Ovary (tissue), 9 donors: ENCODE data around the gene VASP. TPM values are rescaled to one million over a fixed set of nuclear protein-coding genes. Genes with fewer than 3 reads are reported as not detected.

Experiments used
- DNase-seq, 5 donors: peaks; one replicate each; pipeline ENCODE4 v3.0.0-alpha.2; 2019 to 2020
- H3K27ac ChIP-seq, 2 donors: fragments of 200-600 bp; one replicate each; pipeline versions ENCODE4 v1.5.1 to v1.8.0; 2019 to 2022
- H3K27me3 ChIP-seq: fragments of 200-600 bp; one replicate; pipeline ENCODE4 v1.8.0; 2022
- H3K36me3 ChIP-seq: fragments of 200-600 bp; sonication (generic); one replicate; pipeline ENCODE4 v1.5.1; 2019
- H3K4me1 ChIP-seq: one replicate; pipeline ENCODE4 v1.8.1; 2013; ENCODE audit warnings: mild to moderate bottlenecking, moderate library complexity; ENCODE audit not compliant: insufficient read depth
- H3K4me3 ChIP-seq: fragments of 200-600 bp; sonication (generic); one replicate; pipeline ENCODE4 v1.5.1; 2017
- H3K9me3 ChIP-seq, 2 donors: fragments of 200-600 bp in 1 of 2; sonication (generic) in 1 of 2; one replicate each; pipeline versions ENCODE4 v1.5.1 to v1.8.1; 2013 to 2019; ENCODE audit warnings: mild to moderate bottlenecking in 1 of 2, moderate library complexity in 1 of 2
- CTCF ChIP-seq, 3 donors: fragments of 450-650 bp in 2 of 3; fragments of 200-600 bp in 1 of 3; IDR thresholded peaks; one replicate each; pipeline versions ENCODE4 v1.5.1 to v1.8.0; 2016 to 2022; ENCODE audit warnings: antibody characterized with exemption in 3 of 3, mild to moderate bottlenecking in 1 of 3
- EP300 ChIP-seq: sonication (generic); formaldehyde crosslinking; IDR thresholded peaks from one replicate; pipeline ENCODE4 v1.6.1; 2017; ENCODE audit warnings: antibody characterized with exemption
- POLR2A ChIP-seq: fragments of 450-650 bp; IDR thresholded peaks from one replicate; pipeline ENCODE4 v1.6.1; 2017; ENCODE audit warnings: antibody characterized with exemption, mild to moderate bottlenecking, moderate library complexity
- WGBS, 3 donors: extraction: QIAGEN DNeasy Blood & Tissue Kit in 1 of 3; methylation state at CpG; one replicate each; pipeline versions ENCODE4 v1.1.5 to v1.1.7; 2013 to 2017; 5-methylcytosine and 5-hydroxymethylcytosine counted together
- intact Hi-C, 4 donors: fragments of 100-400 bp; cut with DNase I; formaldehyde crosslinking; loops; one replicate each; pipeline versions ENCODE4 v1.11.0 to v1.15.1; 2022 to 2023
- polyA plus RNA-seq, 2 donors: library from polyadenylated mRNA; stranded (reverse); fragments of 200-250 nt in 1 of 2; fragments of 350-450 nt in 1 of 2; fragmentation: Illumina TruSeq in 1 of 2; extraction: RNeasy Lipid Tissue Mini Kit (QIAGEN cat#74804) in 1 of 2; gene quantifications; one replicate each; pipeline ENCODE4 v1.2.3, GENCODE V29; 2013 to 2014
- total RNA-seq, 7 donors: library from RNA; depleted of rRNA in 2 of 7; stranded (reverse); fragments of >200 nt in 2 of 7; fragmentation: NEBNext Ultra II Directional in 3 of 7; extraction: Animal tissue kit (Norgen Biotek cat#: 25700) in 3 of 7; gene quantifications; one replicate each; pipeline versions ENCODE4 v1.1.0 to v1.2.4, GENCODE V29; 2016 to 2023
- donor health status: DM: no; HTN: no; CAD: no; lungs with moderate emphysema.
- donor health status: DM: no; HTN: no; CAD: no.
- donor health status: Bipolar disorder and iron deficiency.
- donor health status: DM: yes; HTN: yes; CAD: no.
- donor health status: DM: no; HTN: no; CAD: no.
- donor health status: DM: yes; HTN: yes; CAD: no.

VASP gene
- total and polyA plus RNA-seq, 9 donors, result 15.7 to 83.2 (median 49.0) TPM

GRCh38 chr19:45547211-45547770 lies 40.0 kb downstream of the VASP start:
- TF ChIP-seq CTCF (IDR thresholded peaks at IDR 0.05), result no peak
- no peak for TF ChIP-seq EP300
- no peak for TF ChIP-seq POLR2A
- no peak overlapping the region for H3K4me3 ChIP-seq
- no peaks in the 10 kb centered on the region for H3K27me3 ChIP-seq
- intact Hi-C loops, result no loop called here
- no peaks in the 10 kb centered on the region for H3K36me3 ChIP-seq
- no peak overlapping the region for H3K27ac ChIP-seq
- no peak for DNase-seq
- 67 to 79% (median 71%) methylated on average over 10 of the region's 10 CpGs for WGBS, 3 donors
- H3K9me3 ChIP-seq, result no peaks in the 10 kb centered on the region
- no peaks in the 10 kb centered on the region for H3K4me1 ChIP-seq

- Histone ChIP-seq H3K9me3 (no peaks in the 10 kb centered on the region), H3K27ac (no peak overlapping the region), H3K4me3 (no peak overlapping the region), H3K27me3 (no peaks in the 10 kb centered on the region), H3K36me3 (no peaks in the 10 kb centered on the region), H3K4me1 (no peaks in the 10 kb centered on the region)
- DNase-seq, result no peak
- intact Hi-C loops, result no loop called here
- WGBS, 3 donors, result 89 to 90% (median 89%) methylated on average over 9 of the region's 9 CpGs
- no peak for TF ChIP-seq POLR2A
- no peak for TF ChIP-seq EP300
- TF ChIP-seq CTCF (IDR thresholded peaks at IDR 0.05), result no peak
Measured at GRCh38 chr19:45547965-45548609, 40.8 kb downstream of the VASP start.

- no peaks in the 10 kb centered on the region for H3K4me1 ChIP-seq
- no peaks in the 10 kb centered on the region for H3K9me3 ChIP-seq
- no peaks in the 10 kb centered on the region for H3K36me3 ChIP-seq
- intact Hi-C loops, result no loop called here
- H3K27ac ChIP-seq, result no peak overlapping the region
- WGBS, 3 donors, result 71 to 76% (median 75%) methylated on average over 34 of the region's 34 CpGs
- no peaks in the 10 kb centered on the region for H3K27me3 ChIP-seq
- H3K4me3 ChIP-seq, result no peak overlapping the region
- TF ChIP-seq CTCF (IDR thresholded peaks at IDR 0.05) (no peak), POLR2A (no peak), EP300 (no peak)
- no peak for DNase-seq
Measured at GRCh38 chr19:45553464-45553863, 46.2 kb downstream of the VASP start.

- Histone ChIP-seq H3K27ac (no peak overlapping the region), H3K4me1 (no peaks in the 10 kb centered on the region), H3K9me3 (no peaks in the 10 kb centered on the region), H3K27me3 (no peaks in the 10 kb centered on the region), H3K36me3 (no peaks in the 10 kb centered on the region), H3K4me3 (no peak overlapping the region)
- 73 to 79% (median 79%) methylated on average over 1 of the region's 1 CpG for WGBS, 3 donors
- intact Hi-C loops, result no loop called here
- DNase-seq, result no peak
- no peak for TF ChIP-seq CTCF (IDR thresholded peaks at IDR 0.05)
- TF ChIP-seq EP300, result no peak
Measured at GRCh38 chr19:45554481-45554880, 47.2 kb downstream of the VASP start.
